CD4-positive, alpha-beta T cell treated with Interleukin-4 for 4 hours (primary cell): ENCODE data around the gene EPB41L3.
A peak's percentile ranks its signal among the peaks of the same experiment; 100 is the strongest.

Source experiments
- DNase-seq: peaks from one replicate; pipeline ENCODE4 v3.0.0-alpha.2; 2020

Gene EPB41L3

DNA sequence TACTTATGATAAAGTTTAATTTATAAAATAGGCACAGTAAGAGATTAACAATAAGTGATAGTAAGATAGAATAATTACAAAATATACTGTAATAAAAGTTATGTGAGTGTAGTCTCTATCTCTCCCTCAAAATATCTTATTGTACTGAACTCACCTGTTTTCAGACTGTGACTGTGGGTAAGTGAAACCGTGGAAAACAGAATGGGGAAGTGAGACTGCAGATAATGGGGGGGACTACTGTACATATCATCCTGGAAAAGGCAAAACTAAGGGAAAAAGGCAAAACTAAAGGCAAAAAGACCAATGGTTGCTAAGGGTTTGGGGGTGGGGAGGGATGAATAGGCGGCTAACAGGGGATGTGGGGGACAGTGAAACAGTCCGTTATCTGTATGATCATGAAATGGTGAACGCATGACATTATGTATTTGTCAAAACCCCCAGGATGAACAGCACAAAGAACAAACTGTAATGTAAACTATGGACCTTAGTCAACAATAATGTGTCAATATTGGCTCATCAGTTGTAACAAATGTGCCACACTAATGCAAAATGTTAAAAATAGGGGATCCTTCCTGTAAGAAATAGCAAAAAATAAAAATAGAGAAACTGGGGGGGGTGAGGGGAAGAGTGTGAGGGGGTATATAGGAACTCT, 93.8 kb downstream of the EPB41L3 start:
- DNase-seq: no peak

DNA sequence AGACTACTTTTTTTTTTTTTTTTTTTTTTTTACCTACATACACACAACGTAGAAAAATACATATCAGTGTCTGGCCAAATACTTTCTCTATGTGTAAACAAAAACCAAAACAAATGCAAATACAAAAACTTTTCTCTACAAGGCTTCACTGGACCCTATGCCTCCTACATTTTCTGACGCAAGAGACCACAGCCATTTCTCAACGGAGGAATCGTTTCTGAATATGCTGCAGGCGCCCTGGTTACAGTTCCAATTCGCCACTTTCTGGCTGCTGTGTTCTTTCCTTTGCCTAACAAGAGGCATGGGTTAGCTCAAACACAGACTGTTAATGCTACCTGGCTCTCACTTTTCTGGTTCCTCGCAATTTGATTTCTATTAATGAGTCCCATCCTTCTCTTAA, 96.4 kb downstream of the EPB41L3 start:
- no peak for DNase-seq

DNA sequence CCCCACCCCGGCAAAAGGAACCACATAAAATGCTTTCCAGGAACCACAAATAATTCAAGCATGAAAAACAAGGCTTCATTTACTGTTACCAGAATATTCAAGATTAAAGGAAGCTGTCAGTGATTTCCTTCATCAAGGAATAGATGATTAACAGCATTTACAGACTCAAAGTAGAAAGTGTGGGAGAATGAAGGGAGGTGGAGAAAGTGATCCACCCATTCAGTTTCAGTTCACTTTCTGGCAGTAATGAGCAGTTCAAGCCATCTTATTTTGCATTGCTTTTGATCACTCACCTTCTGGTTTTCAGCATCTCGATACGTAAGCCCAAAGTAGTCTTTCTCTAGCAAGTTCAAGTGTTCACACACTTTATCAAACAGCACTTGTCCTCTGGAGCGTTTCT, 99.0 kb downstream of the EPB41L3 start:
- no peak for DNase-seq

DNA sequence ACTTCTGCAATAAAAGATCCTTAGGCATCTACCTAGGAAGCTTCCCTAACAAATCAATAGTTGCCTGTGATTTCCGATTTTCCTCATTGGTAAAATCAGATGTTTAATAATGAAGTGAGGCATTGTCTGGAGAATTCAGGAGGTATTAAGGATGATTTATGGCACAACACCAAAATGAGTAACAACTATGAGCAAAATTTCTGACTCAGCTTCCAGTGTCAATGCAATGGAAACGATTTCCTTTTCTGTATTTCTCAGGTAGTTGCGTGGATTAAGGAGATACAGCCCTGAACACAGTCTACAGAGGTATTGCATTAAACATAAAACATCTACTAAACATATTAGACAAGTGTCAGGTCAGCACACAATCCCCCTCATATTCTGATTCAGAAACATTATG, 99.5 kb downstream of the EPB41L3 start:
- DNase-seq: no peak

DNA sequence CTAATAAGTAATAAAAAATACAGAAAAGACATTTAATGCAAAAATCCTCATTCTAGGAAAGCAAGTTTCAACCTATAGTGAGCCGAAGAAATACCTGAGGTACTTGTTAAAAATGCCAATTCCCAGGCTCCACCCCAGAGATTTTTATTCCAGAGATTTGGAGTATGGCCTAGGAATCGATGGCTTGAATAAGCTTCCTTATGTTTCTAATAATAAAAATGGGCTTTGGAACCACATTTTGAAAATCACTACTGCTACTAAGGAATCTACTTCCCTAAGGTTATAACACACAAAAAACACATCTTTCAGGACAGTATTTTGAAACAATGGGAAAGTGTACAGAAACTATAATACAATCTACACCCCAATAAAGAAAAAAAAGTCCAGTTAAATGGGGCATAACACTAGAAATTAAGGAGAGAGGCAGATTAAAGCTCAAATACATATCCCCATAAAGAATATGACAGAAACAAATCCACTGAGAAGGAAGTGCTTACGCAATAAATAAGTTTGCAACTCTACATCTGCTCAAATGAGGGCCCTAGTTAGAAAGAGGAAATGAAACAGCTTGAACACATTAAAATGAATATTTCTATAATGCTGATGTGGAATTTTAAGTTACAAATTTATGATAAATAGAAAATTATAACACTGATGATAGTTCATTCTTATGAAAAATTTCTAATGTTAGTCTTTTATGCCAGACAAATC, 103.7 kb downstream of the EPB41L3 start:
- DNase-seq: no peak

GRCh38 chr18:5434425-5434824, 109.4 kb downstream of the EPB41L3 start:
- DNase-seq: no peak

DNA sequence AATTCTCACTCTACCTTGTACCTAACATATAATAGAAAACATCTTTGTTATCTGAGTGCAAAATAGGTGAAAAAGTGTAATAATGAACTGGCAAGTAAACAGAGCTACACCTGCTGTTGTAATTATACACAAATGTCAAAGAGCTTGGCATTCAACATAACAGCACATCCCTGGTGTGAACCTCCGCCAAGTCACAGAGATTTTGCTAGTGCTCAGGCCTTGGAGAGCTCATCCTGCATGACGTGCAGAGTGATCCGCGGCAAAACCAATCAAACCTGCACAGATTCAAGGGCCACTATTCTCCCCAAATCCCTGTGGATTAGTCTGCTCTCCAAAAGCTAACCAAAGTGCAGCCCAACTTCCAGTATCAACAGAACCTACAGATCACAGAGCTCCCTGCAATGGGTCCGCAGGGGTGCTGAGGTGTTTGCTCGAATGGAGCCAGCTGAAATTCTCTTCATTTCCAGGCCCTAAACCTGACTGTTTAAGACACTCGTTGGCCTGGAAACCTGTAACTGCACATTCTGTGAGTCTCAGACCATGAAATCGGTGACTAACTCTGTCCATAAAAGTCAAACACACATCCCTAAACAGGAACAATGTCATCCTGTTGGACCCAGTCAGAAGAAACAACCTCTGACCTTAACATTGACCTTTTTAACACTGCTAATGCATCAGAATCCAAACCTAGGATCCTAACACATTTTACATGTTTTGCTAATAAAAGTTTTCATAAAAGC, 111.8 kb downstream of the EPB41L3 start:
- DNase-seq: no peak

- no peak for DNase-seq
Observed at GRCh38 chr18:5430131-5430530, 113.7 kb downstream of the EPB41L3 start.

- no peak for DNase-seq
Observed at GRCh38 chr18:5429681-5430080, 114.1 kb downstream of the EPB41L3 start.

GRCh38 chr18:5425721-5426120, 118.1 kb downstream of the EPB41L3 start:
- no peak for DNase-seq

DNA sequence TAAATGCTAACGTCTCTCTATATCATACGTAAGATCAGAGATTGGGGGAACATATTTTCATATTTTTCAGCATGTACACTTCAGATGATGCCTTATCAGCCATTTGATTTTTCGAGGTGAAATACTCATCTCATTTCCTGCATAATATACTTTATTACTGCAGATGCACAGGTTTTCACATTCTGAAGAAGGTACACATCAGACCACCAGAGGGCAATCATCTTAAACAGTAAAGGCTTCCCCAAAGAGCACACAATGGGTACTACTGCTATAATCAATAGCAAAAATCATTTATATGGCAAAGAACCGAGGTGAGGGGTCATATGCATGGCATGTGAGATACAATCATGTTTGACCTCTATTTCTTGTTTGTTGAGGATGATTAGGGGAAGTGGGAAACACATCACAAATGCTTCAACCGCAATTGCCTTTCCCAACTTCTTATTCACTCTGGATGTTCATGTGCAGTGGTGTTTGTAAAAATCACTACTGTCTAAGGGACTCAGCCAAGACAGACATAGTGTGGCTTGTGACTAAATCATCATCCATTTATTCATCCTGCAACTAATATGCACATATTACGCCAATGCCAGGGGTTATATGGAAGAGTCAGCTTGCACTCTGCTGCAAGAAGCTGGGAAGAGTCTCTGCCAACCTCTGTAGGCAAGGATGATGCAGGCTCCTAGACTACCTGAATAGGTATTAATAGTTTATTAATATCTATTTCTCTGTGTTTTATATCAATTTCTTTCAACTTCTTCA, 118.7 kb downstream of the EPB41L3 start:
- peak; percentile 20 for DNase-seq

DNA sequence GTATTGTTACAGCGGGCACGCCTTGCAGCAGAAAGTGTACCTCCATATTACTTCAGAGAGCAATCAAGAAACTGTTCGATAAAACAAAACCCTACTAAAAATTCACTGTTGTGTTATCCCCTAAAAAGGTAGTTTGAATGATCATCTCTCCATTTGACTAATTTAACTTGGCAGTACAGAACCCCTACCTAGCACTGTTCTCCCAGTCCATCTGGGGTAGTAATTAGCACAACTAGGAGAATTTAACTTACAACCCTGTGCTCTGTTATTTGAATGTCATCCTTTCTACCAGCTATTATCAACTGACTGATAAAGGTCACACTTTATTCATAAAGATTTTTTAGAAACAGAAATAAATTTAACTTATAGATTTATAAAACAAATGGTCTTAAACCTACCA, 121.2 kb downstream of the EPB41L3 start:
- no peak for DNase-seq

DNA sequence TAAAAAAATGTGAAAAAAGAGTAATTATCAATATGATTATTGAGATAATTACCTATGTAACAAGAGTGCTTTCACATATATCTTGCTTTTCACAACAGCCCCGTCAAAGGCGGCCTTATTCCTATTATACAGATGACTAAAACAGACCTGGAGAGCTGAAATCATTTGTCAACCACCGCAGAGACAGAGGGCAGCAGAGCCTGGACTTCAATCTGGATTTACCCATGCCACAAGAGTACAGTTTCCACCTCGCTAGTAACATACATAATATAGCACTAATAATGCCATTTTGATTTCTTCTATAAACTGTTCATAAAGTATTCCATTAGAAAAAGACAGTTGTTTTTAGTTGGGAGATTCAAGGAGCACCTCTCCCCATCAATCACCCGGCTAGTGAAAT, 121.8 kb downstream of the EPB41L3 start:
- DNase-seq: no peak

DNA sequence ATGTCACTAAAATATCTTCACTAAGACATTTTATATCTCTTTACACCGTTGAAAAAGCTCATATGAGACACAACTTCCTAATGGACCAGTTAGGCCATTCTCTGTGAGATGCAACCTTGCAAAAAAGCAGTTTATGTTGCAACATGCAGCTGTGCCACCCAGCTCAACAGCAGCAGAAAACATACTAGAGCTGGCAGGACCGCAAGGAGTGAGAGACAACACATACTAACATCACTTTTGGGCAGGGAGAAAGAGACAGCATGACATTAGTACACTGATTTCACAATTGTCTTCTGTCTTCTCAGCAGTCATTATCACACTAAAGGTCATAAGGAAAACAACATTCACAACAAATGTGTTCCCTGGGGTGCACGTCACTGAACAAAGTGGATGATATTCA, 122.9 kb downstream of the EPB41L3 start:
- no peak for DNase-seq

GRCh38 chr18:5419601-5420000, 124.2 kb downstream of the EPB41L3 start:
- no peak for DNase-seq

GRCh38 chr18:5419030-5419429, 124.8 kb downstream of the EPB41L3 start:
- no peak for DNase-seq

GRCh38 chr18:5417342-5417741, 126.5 kb downstream of the EPB41L3 start:
- peak; percentile 14 for DNase-seq

GRCh38 chr18:5416112-5416511, 127.7 kb downstream of the EPB41L3 start:
- DNase-seq: no peak

- no peak for DNase-seq
Observed at GRCh38 chr18:5415665-5416064, 128.1 kb downstream of the EPB41L3 start.

- no peak for DNase-seq
Observed at GRCh38 chr18:5415031-5415430, 128.8 kb downstream of the EPB41L3 start.

GRCh38 chr18:5414546-5414945, 129.3 kb downstream of the EPB41L3 start:
- DNase-seq: no peak

DNA sequence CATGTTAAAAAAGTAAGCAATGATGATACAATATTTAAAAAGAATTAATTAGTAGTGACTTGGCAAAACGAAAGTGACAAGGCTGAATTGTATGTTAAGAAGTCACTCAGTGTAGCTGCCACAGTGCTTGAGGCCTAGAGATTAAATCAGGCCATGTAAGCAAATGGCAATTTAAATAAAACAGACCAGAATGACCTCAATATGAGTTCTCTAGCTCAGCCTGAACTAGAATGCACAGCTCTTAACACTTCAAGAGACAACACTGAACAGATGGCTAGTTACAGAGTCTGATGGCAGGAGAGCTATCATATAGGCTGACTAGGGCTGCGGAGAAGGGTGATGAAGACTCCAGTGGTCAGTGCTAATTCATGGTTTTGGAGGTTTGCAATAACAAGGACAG, 130.3 kb downstream of the EPB41L3 start:
- no peak for DNase-seq

DNA sequence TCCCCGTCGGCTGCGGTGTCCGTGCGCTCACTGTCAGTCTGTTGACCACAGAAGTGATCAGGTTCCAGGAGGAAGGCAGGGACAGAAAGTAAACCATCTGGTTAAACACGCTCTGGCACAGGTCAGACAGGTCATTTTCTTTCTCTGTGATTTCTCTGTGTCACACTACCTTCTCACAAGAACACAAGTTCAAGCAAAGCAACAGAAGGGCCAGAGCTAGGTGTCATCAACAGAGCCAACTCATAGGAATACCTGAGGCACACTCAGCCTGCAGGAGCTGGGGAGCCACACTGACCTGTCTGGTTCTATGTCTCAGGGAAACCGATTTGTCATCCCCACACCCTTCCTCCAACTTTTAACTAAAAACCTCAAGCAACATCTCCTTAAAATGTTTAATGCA, 133.2 kb downstream of the EPB41L3 start:
- DNase-seq: no peak
